Brain microvascular endothelial cell (primary cell): ENCODE measurements around the gene FAM53B.

Experiments used
- DNase-seq: peaks from one replicate; pipeline ENCODE4 v3.0.0-alpha.2; 2020
- H3K27ac ChIP-seq: fragments of 250-450 bp; sonication (Bioruptor Pico); 2 replicates; pipeline ENCODE4 v1.5.1; 2020; ENCODE audit warnings: mild to moderate bottlenecking, moderate library complexity
- H3K27me3 ChIP-seq: fragments of 250-450 bp; sonication (Bioruptor Pico); replicated peaks from 2 replicates; pipeline ENCODE4 v1.5.1; 2020; ENCODE audit warnings: mild to moderate bottlenecking
- H3K36me3 ChIP-seq: fragments of 250-450 bp; sonication (Bioruptor Pico); replicated peaks from 2 replicates; pipeline ENCODE4 v1.5.1; 2020; ENCODE audit warnings: mild to moderate bottlenecking
- H3K4me3 ChIP-seq: 2 replicates; pipeline ENCODE4 v1.5.1; 2011; ENCODE audit warnings: low read depth, mild to moderate bottlenecking, control low read depth, low read length, moderate library complexity
- CTCF ChIP-seq: IDR thresholded peaks from 2 replicates; pipeline ENCODE4 v1.5.1; 2011; ENCODE audit warnings: low read depth, mild to moderate bottlenecking, moderate library complexity, low read length, control low read depth, inconsistent platforms; ENCODE audit errors: missing control alignments
- in situ Hi-C: cut with HindIII; loops from 2 replicates; pipeline ENCODE4 v1.10.0; 2017; ENCODE audit warnings: low sequenced_read_pairs, low pct_ligation_motif_present

Gene FAM53B

DNA sequence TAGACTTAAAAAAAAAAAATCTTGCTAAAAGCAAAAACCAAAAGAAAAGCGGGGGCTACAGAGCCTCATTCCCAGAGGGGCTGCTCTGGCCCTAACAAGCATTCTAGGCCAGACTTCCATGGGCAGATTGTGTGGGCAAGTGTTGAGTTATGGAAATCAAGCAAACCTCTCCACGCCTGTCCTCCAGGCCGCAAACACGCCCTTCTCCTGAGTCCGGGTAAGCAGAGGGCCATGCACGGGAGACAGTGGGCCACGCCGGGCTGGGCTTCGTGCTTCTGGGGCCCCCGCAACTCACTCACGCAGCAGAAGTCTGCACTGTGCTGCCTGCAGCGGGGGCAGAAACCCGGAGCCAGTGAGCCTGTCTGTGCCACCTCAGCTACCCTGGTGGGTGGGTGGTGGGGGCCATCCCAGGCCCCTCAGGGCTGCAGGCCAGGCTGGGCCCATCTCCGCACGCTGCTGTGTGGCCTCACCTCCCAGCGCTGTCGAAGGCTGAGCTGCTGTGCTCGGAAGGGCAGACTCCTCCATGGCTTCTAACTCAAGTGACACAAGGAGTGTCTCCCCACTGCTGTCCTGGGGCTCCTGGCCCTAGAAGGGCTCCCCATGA is 125.6 kb downstream of the FAM53B start:
- DNase-seq: no peak
- in situ Hi-C loops: no loop called here
- TF ChIP-seq CTCF: no peak
- H3K27ac ChIP-seq: no peak overlapping the region
- H3K4me3 ChIP-seq: no peak overlapping the region
- H3K27me3 ChIP-seq: no peaks in the 10 kb centered on the region
- H3K36me3 ChIP-seq: no peaks in the 10 kb centered on the region

GRCh38 chr10:124616836-124617130 is 127.4 kb downstream of the FAM53B start:
- no peak overlapping the region for H3K27ac ChIP-seq
- in situ Hi-C loops: no loop called here
- DNase-seq: no peak
- H3K4me3 ChIP-seq: no peak overlapping the region
- no peaks in the 10 kb centered on the region for H3K36me3 ChIP-seq
- TF ChIP-seq CTCF: no peak
- H3K27me3 ChIP-seq: no peaks in the 10 kb centered on the region

DNA sequence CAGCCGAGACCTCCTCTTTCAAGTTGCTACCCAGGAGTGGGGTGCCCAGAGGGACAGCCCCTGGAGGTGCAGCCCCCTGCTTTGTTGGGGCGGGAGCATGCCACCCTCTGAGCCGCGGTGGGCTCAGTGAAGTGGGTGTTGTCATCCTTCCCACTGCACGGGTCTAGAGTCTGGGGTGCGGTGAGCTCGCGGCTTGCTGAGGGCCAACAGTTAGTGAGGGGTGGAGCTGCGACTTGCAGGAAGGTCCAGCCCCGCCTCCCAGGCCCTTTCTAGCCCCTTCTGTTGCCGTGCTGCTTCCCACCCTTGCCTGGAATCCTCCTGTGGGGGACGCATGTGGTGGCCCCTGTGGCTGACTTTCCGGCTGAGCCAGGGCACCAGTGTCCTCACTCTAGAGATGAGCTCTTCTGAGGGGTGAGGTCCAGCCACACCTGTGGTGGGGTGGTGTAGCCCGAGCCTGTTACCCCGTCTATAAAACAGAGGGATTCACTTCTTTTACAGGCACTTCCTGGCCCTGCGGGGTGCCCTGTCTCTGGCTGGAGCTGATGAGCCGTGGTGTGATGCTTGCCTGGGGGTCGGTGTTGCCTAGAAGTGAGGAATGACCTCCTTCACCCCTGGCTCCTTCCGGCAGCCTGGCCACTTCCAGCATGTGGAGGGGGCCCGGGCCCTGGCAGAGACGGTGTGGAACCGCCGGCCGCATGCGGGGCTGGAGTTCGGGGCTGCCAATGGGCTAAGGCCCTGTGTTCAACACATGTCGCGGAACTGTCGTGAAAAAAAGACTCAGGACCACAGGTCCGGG is 127.9 kb downstream of the FAM53B start:
- Histone ChIP-seq H3K27ac (no peak overlapping the region), H3K27me3 (no peaks in the 10 kb centered on the region)

GRCh38 chr10:124615259-124615658 is 128.9 kb downstream of the FAM53B start:
- Histone ChIP-seq H3K27me3 (no peaks in the 10 kb centered on the region), H3K4me3 (no peak overlapping the region), H3K27ac (no peak overlapping the region), H3K36me3 (no peaks in the 10 kb centered on the region)
- in situ Hi-C loops: no loop called here
- no peak for TF ChIP-seq CTCF
- DNase-seq: no peak

More for the DNA sequence above, 127.9 kb downstream of the FAM53B start:
- DNase-seq: no peak
- in situ Hi-C loops: no loop called here
- no peak for TF ChIP-seq CTCF
- Histone ChIP-seq H3K4me3 (no peak overlapping the region), H3K36me3 (no peaks in the 10 kb centered on the region)

DNA sequence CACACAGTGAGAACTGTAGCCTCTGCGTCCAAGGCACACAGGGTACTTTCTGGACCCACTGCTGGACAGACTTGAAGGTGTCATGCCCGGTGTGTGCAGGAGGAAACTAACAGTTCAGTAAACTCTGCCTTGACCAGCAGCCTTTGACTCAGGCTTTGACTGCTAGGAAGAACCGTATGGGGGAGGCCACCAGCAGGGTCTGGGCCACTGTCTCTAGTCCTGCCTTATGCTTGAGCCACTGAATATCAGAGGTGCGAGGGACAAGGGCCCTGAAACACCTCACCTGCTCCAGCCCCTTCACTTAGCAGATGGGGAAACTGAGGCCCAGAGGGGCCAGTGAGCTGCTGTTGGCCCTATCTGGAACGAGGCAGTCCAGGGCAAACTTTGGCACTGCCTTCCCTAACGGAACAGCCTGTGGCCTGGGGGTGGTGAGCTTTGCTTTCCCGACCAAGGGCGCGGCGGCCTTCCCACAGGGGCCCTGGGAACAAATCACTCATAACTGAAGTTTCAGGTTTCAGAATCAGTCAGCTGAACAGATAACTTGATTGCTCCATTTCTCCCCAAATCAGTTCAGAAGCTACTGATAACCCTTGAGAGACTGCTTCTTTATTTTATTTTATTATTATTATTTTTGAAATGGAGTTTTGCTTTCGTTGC is 130.0 kb downstream of the FAM53B start:
- TF ChIP-seq CTCF: no peak
- DNase-seq: no peak
- in situ Hi-C loops: no loop called here
- no peak overlapping the region for H3K4me3 ChIP-seq
- H3K27me3 ChIP-seq: no peaks in the 10 kb centered on the region
- no peak overlapping the region for H3K27ac ChIP-seq
- no peaks in the 10 kb centered on the region for H3K36me3 ChIP-seq
